GM12892 (cell line): ENCODE data around the gene MAML3.

Experiments used
- DNase-seq: peaks from one replicate; pipeline ENCODE4 v3.0.0; 2011; ENCODE audit not compliant: insufficient read length
- FAIRE-seq: peaks from 2 replicates; lab custom pipeline; 2011; peaks lifted over from hg19 to GRCh38; lab: Jason Lieb, UNC
- POLR2A ChIP-seq: IDR thresholded peaks from 2 replicates; pipeline ENCODE4 v1.6.1; 2011; ENCODE audit warnings: low read depth, low read length, control low read depth
- POLR2AphosphoS5 ChIP-seq: IDR thresholded peaks from 2 replicates; pipeline ENCODE4 v1.6.1; 2011; ENCODE audit warnings: low read depth, low read length, control low read depth
- TAF1 ChIP-seq: IDR thresholded peaks from 2 replicates; pipeline ENCODE4 v1.6.1; 2011; ENCODE audit warnings: low read depth, mild to moderate bottlenecking, control low read depth, low read length, borderline replicate concordance

MAML3 gene

DNA sequence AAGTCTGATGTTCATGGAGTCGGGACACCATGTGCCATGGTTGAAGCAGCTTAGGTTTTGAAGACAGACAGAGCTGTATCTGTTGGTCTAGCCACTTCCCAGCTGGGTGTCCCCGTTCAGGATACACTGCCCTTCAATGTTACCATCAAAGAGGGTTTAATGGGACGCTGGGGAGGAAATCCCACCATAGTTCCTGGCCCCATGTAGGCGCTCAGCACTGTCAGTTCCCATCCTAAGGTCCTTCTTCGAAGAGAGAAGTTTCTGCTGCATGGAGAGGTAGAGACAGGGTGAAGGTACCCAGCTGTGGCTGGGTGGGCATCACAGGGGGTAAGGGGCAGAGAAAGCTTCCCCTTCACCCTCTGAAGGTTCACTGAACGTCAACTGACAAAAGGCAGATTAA, 484.6 kb downstream of the MAML3 start:
- TF ChIP-seq TAF1 (no peak), POLR2A (no peak), POLR2AphosphoS5 (no peak)
- DNase-seq (no peak), FAIRE-seq (no peak)

DNA sequence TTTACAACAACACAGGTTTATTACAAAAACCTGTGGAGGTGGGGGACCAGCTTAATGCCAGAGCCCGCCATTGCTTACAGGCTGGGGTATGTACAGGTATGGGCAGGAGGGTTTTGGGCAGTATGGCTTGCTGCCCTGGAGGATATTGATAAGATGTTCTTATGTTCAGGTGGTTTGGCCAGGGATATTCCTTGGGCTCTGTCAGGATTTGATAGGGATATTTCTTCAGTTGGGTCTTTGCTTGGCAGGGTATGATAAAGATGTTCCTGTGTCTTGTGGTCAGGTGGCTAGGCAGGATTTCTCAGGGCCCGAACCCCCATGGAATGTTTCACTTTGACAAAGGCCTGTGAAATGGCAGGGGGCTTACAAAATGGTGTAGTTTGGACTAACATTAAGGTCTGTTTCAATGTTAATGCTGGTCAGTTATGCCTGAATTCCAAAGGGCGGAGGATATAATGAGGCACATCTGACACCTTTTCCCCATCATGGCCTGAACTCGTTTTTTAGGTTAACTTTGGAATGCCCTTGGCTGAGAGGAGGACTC, 485.3 kb downstream of the MAML3 start:
- TF ChIP-seq POLR2AphosphoS5 (no peak), TAF1 (no peak), POLR2A (no peak)
- FAIRE-seq (no peak), DNase-seq (no peak)

- no peak for DNase-seq
- FAIRE-seq = no peak
- TF ChIP-seq POLR2AphosphoS5 (no peak), POLR2A (no peak), TAF1 (no peak)
Measured at GRCh38 chr4:139668036-139668435, 485.9 kb downstream of the MAML3 start.
